ENCODE results near the gene GPC5. TPM values are rescaled to one million over a fixed set of nuclear protein-coding genes. Genes with fewer than 3 reads are reported as not detected.

The GPC5 gene
- total RNA-seq, 1 experiment from 2014 or later = 0.15 TPM

DNA sequence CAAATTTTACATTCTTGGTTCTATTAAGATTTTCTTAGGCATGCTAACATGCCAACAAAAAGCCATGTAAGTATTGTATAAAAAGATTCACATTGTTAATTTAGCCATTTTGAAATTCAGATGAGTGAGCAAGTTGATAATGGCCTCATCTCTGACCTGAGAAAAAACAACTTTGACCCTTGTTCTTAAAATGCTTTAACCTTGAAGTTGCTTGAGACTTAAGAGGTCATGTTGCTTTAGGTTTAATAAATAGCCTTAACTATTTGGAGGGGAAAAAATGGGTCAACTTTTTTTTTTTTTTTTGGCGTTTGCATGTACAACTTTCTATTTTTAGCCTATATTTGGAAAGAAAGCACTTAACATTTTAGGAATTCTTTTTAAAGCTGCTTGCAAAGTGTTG is 44.9 kb upstream of the GPC5 start:
- Histone ChIP-seq H3K27ac (ENCODE audit: insufficient read length, low read depth, low read length) (no peak overlapping the region), H2BK120ac (ENCODE audit: low read depth, low read length, poor library complexity, severe bottlenecking) (no peak overlapping the region), H2BK20ac (ENCODE audit: low read depth, low read length, poor library complexity, severe bottlenecking) (no peak overlapping the region), H2BK12ac (ENCODE audit: insufficient read length, low read depth, low read length) (no peak overlapping the region), H2BK15ac (ENCODE audit: low read depth, low read length) (no peak overlapping the region), H3K23ac (ENCODE audit: insufficient read length, low read depth, low read length) (no peak overlapping the region), H3K4me2 (ENCODE audit: insufficient read depth, insufficient read length, low read length) (no peak overlapping the region), H3K9ac (ENCODE audit: extremely low read depth, insufficient read length, low read length) (no peak overlapping the region), H3K18ac (ENCODE audit: insufficient read length, low read depth, low read length) (no peak overlapping the region), H3K9me3 (ENCODE audit: control insufficient read depth, low read depth, low read length) (no peaks in the 10 kb centered on the region), H3K79me1 (ENCODE audit: insufficient read depth, low read depth, low read length, poor library complexity, severe bottlenecking) (peaks cover 4% of the 10 kb centered on the region), H4K8ac (replicated peaks; ENCODE audit: insufficient read length, low read depth, low read length) (no peak overlapping the region), H2AK5ac (ENCODE audit: insufficient read length, low read length) (no peak overlapping the region), H3K4ac (ENCODE audit: low read depth, low read length) (no peak overlapping the region), H3K14ac (ENCODE audit: insufficient read depth, low read length) (no peak overlapping the region), H3T11ph (ENCODE audit: low read length) (no peak overlapping the region), H4K20me1 (ENCODE audit: control insufficient read depth, insufficient read depth, insufficient read length) (no peaks in the 10 kb centered on the region), H3K56ac (ENCODE audit: insufficient read length, low read depth, low read length) (no peak overlapping the region), H2AFZ (ENCODE audit: low read length) (no peak overlapping the region), H4K91ac (ENCODE audit: insufficient read length, low read depth, low read length) (no peak overlapping the region), H3K23me2 (ENCODE audit: insufficient read length, low read depth, low read length, poor library complexity, severe bottlenecking) (no peaks in the 10 kb centered on the region), H3K79me2 (ENCODE audit: insufficient read depth, low read length) (peaks cover 17% of the 10 kb centered on the region), H3K4me1 (ENCODE audit: insufficient read depth, low read length) (no peaks in the 10 kb centered on the region), H4K5ac (ENCODE audit: insufficient read length, low read depth, low read length) (no peak overlapping the region), H2BK5ac (ENCODE audit: insufficient read length, low read length) (no peak overlapping the region), H3K27me3 (ENCODE audit: insufficient read depth, low read length) (no peaks in the 10 kb centered on the region)
- peaks cover 1% of the 10 kb centered on the region; the same call in 1 of the 2 replicates for H3K27me3 Mint-ChIP-seq (ENCODE audit: low read depth)
- DNase-seq = no peak
- H3K9me3 Mint-ChIP-seq = peaks cover 0 to 5% of the 10 kb centered on the region in 2 experiments; a peak in 1 of 5 replicates
- peak overlapping the region in 2 of 3 experiments; percentile 20 to 89; a peak in 2 of 7 replicates for H3K27ac Mint-ChIP-seq
- H3K4me1 Mint-ChIP-seq = peaks cover 24 to 34% of the 10 kb centered on the region in 2 experiments
- WGBS (ENCODE audit: extremely low coverage, insufficient read length, low lambda C conversion rate) = no CpG with 5 or more reads among the region's 1 CpG
- TF ChIP-seq CTCF (conservative IDR thresholded peaks at IDR 0.05) = no peak
- H3K4me3 Mint-ChIP-seq = 0 out of 5 replicates have a peak overlapping the region, but pooled peaks of 1 of the 2 experiments have one; percentile 31
- peaks cover 62 to 85% (median 75%) of the 10 kb centered on the region in 3 experiments for H3K36me3 Mint-ChIP-seq (ENCODE audit: insufficient read depth in 1 of 3, low read depth in 3 of 3)

Measured in H9 (cell line).